Liver (tissue), 3 donors: ENCODE measurements around the gene AMN1.

Experiments
- RAD21 ChIP-seq, 2 donors: IDR thresholded peaks; 2 replicates each; pipeline ENCODE4 v1.6.1; 2016; ENCODE audit warnings: antibody characterized with exemption in 2 of 2, mild to moderate bottlenecking in 2 of 2
- TAF1 ChIP-seq: conservative IDR thresholded peaks from 2 replicates; pipeline ENCODE4 v1.6.1; 2016; ENCODE audit warnings: antibody characterized with exemption, mild to moderate bottlenecking
- TF ChIP-seq, protein P1 (sequence below): fragments of 150-350 bp; IDR thresholded peaks from 2 replicates; pipeline ENCODE4 v1.5.1; 2017; ENCODE audit warnings: improper control_type of control experiment, low read depth, low read length; ENCODE audit not compliant: missing input control
- TF ChIP-seq, protein P2 (sequence below): IDR thresholded peaks from 2 replicates; pipeline ENCODE4 v1.6.1; 2016; ENCODE audit warnings: antibody characterized with exemption, mild to moderate bottlenecking
- donor health status: healthy.
- donor health status: healthy.

DNA sequence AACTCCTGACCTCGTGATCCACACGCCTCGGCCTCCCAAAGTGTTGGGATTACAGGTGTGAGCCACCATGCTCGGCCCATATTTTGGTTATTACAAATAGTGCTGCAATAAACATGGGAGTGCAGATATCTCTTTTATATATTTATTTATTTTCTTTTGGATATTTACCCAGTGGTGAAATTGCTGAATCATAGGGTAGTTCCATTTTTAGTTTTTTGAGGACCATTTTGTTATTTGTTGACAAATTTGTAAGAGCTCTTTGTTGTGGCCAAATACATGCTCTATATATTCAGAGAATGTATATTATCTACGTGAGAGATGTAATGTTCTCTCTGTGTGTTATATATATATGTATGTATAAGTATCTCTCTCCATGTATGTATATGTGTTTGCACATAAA lies 15.9 kb downstream of the AMN1 start:
- TF ChIP-seq, protein P1, sequence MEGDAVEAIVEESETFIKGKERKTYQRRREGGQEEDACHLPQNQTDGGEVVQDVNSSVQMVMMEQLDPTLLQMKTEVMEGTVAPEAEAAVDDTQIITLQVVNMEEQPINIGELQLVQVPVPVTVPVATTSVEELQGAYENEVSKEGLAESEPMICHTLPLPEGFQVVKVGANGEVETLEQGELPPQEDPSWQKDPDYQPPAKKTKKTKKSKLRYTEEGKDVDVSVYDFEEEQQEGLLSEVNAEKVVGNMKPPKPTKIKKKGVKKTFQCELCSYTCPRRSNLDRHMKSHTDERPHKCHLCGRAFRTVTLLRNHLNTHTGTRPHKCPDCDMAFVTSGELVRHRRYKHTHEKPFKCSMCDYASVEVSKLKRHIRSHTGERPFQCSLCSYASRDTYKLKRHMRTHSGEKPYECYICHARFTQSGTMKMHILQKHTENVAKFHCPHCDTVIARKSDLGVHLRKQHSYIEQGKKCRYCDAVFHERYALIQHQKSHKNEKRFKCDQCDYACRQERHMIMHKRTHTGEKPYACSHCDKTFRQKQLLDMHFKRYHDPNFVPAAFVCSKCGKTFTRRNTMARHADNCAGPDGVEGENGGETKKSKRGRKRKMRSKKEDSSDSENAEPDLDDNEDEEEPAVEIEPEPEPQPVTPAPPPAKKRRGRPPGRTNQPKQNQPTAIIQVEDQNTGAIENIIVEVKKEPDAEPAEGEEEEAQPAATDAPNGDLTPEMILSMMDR: no peak
- TF ChIP-seq TAF1 (no peak), RAD21 (IDR thresholded peaks at IDR 0.05) (no peak)
- TF ChIP-seq, protein P2, sequence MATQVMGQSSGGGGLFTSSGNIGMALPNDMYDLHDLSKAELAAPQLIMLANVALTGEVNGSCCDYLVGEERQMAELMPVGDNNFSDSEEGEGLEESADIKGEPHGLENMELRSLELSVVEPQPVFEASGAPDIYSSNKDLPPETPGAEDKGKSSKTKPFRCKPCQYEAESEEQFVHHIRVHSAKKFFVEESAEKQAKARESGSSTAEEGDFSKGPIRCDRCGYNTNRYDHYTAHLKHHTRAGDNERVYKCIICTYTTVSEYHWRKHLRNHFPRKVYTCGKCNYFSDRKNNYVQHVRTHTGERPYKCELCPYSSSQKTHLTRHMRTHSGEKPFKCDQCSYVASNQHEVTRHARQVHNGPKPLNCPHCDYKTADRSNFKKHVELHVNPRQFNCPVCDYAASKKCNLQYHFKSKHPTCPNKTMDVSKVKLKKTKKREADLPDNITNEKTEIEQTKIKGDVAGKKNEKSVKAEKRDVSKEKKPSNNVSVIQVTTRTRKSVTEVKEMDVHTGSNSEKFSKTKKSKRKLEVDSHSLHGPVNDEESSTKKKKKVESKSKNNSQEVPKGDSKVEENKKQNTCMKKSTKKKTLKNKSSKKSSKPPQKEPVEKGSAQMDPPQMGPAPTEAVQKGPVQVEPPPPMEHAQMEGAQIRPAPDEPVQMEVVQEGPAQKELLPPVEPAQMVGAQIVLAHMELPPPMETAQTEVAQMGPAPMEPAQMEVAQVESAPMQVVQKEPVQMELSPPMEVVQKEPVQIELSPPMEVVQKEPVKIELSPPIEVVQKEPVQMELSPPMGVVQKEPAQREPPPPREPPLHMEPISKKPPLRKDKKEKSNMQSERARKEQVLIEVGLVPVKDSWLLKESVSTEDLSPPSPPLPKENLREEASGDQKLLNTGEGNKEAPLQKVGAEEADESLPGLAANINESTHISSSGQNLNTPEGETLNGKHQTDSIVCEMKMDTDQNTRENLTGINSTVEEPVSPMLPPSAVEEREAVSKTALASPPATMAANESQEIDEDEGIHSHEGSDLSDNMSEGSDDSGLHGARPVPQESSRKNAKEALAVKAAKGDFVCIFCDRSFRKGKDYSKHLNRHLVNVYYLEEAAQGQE: no peak
